GM10847 (cell line): Measurements from ENCODE around the gene TRIB2.

Experiments used
- POLR2A ChIP-seq: IDR thresholded peaks from 2 replicates; pipeline ENCODE4 v1.6.1; 2011; ENCODE audit not compliant: insufficient read length; ENCODE audit errors: extremely low read depth

The TRIB2 gene

GRCh38 chr2:12716282-12717190 lies at the start of gene TRIB2:
TRIB2 (plus strand) TSS chr2:12716936; CDS start chr2:12718308, 1,372 bp downstream.
- TF ChIP-seq POLR2A = no peak

GRCh38 chr2:12669036-12669435 lies 47.7 kb upstream of the TRIB2 start:
- TF ChIP-seq POLR2A = no peak

- TF ChIP-seq POLR2A = no peak
These were observed 43.9 kb upstream of the TRIB2 start for GRCh38 chr2:12672711-12673315.

- no peak for TF ChIP-seq POLR2A
These were observed 42.0 kb upstream of the TRIB2 start for GRCh38 chr2:12674644-12675328.

- TF ChIP-seq POLR2A = no peak
These were observed 41.4 kb upstream of the TRIB2 start for GRCh38 chr2:12675352-12675795.

- no peak for TF ChIP-seq POLR2A
These were observed 40.9 kb upstream of the TRIB2 start for GRCh38 chr2:12675801-12676200.

- TF ChIP-seq POLR2A = no peak
These were observed 40.0 kb upstream of the TRIB2 start for GRCh38 chr2:12676771-12677170.

- TF ChIP-seq POLR2A = no peak
These were observed 38.5 kb upstream of the TRIB2 start for GRCh38 chr2:12678186-12678585.

GRCh38 chr2:12679550-12680072 lies 37.1 kb upstream of the TRIB2 start:
- no peak for TF ChIP-seq POLR2A

- TF ChIP-seq POLR2A = no peak
These were observed 34.7 kb upstream of the TRIB2 start for GRCh38 chr2:12682017-12682416.

- TF ChIP-seq POLR2A = no peak
These were observed 33.2 kb upstream of the TRIB2 start for GRCh38 chr2:12683457-12684100.

GRCh38 chr2:12684471-12684936 lies 32.2 kb upstream of the TRIB2 start:
- TF ChIP-seq POLR2A = no peak

- no peak for TF ChIP-seq POLR2A
These were observed 31.6 kb upstream of the TRIB2 start for GRCh38 chr2:12685145-12685544.

- TF ChIP-seq POLR2A = no peak
These were observed 30.8 kb upstream of the TRIB2 start for GRCh38 chr2:12685956-12686355.
